ENCODE measurements around the gene UTP14C.

Gene UTP14C

DNA sequence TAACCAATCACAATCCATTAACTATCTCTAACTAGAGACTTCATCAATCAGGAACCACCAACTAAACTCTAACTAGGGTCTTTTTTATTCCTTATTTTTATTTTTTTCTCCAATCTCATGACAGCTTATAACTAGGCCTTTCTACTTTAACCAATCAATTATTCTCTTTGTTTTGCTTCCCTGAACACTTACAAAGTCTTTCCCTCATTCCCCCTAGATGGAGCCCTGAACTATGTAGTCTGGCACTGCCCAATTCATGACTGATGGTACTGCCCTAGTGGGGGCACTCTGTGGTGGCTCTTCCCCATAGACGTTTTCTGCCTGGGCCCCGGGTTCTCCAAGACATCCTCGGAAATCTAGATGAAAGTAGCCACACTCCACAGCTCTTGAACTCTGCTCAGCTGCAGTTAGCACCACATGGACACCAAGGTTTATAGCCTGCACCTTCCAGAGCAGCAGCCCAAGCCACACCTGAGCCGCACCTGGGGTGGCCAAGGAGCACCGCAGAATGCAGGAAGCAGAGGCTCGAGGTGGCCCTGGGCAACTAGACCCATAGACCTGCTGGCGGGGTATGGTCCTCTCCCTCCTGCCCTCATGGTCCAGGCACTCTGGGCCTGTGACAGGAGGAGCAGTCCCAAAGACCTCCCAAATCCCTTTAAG lies 19.9 kb upstream of the UTP14C start:
- Histone ChIP-seq H3K9ac (ENCODE audit: low read length) (no peak overlapping the region), H3K27me3 (replicated peaks; ENCODE audit: control insufficient read depth, insufficient read depth, low read length) (peaks cover 11% of the 10 kb centered on the region), H3K4me1 (ENCODE audit: control insufficient read depth, insufficient read depth, low read length) (peaks cover 5% of the 10 kb centered on the region), H3K9me3 (ENCODE audit: control insufficient read depth, low read length) (no peaks in the 10 kb centered on the region), H3K36me3 (ENCODE audit: control insufficient read depth, insufficient read depth, low read length, severe bottlenecking) (no peaks in the 10 kb centered on the region), H3K4me3 (ENCODE audit: low read length) (no peak overlapping the region)
- DNase-seq (ENCODE audit: low read depth): no peak

GRCh38 chr13:52005841-52006522 lies 18.5 kb upstream of the UTP14C start:
- Histone ChIP-seq H3K4me3 (ENCODE audit: low read length) (no peak overlapping the region), H3K9ac (ENCODE audit: low read length) (no peak overlapping the region), H3K36me3 (ENCODE audit: control insufficient read depth, insufficient read depth, low read length, severe bottlenecking) (no peaks in the 10 kb centered on the region), H3K27me3 (replicated peaks; ENCODE audit: control insufficient read depth, insufficient read depth, low read length) (peaks cover 16% of the 10 kb centered on the region), H3K4me1 (ENCODE audit: control insufficient read depth, insufficient read depth, low read length) (peaks cover 3% of the 10 kb centered on the region), H3K9me3 (ENCODE audit: control insufficient read depth, low read length) (no peaks in the 10 kb centered on the region)
- no peak for DNase-seq (ENCODE audit: low read depth)

- no peak overlapping the region for H3K9ac ChIP-seq (ENCODE audit: low read length)
- no peaks in the 10 kb centered on the region for H3K36me3 ChIP-seq (ENCODE audit: control insufficient read depth, insufficient read depth, low read length, severe bottlenecking)
- H3K4me1 ChIP-seq (ENCODE audit: control insufficient read depth, insufficient read depth, low read length): peaks cover 4% of the 10 kb centered on the region
- no peak for DNase-seq (ENCODE audit: low read depth)
- H3K4me3 ChIP-seq (ENCODE audit: low read length): no peak overlapping the region
- no peaks in the 10 kb centered on the region for H3K9me3 ChIP-seq (ENCODE audit: control insufficient read depth, low read length)
- peaks cover 19% of the 10 kb centered on the region for H3K27me3 ChIP-seq (replicated peaks; ENCODE audit: control insufficient read depth, insufficient read depth, low read length)
Observed at GRCh38 chr13:52006523-52007245, 17.8 kb upstream of the UTP14C start.

GRCh38 chr13:52009946-52010345 lies 14.5 kb upstream of the UTP14C start:
- H3K9me3 ChIP-seq (ENCODE audit: control insufficient read depth, low read length): no peaks in the 10 kb centered on the region
- no peak for DNase-seq (ENCODE audit: low read depth)
- no peaks in the 10 kb centered on the region for H3K36me3 ChIP-seq (ENCODE audit: control insufficient read depth, insufficient read depth, low read length, severe bottlenecking)
- H3K27me3 ChIP-seq (replicated peaks; ENCODE audit: control insufficient read depth, insufficient read depth, low read length): peaks cover 19% of the 10 kb centered on the region
- no peak overlapping the region for H3K4me3 ChIP-seq (ENCODE audit: low read length)
- H3K4me1 ChIP-seq (ENCODE audit: control insufficient read depth, insufficient read depth, low read length): peaks cover 15% of the 10 kb centered on the region
- H3K9ac ChIP-seq (ENCODE audit: low read length): no peak overlapping the region

- peak within 1 kb of the TSS; percentile 99 for H3K4me3 ChIP-seq (ENCODE audit: low read length)
- no peaks in the 10 kb centered on the region for H3K36me3 ChIP-seq (ENCODE audit: control insufficient read depth, insufficient read depth, low read length, severe bottlenecking)
- no peaks in the 10 kb centered on the region for H3K9me3 ChIP-seq (ENCODE audit: control insufficient read depth, low read length)
- peak; percentile 55 for DNase-seq (ENCODE audit: low read depth)
- H3K27me3 ChIP-seq (replicated peaks; ENCODE audit: control insufficient read depth, insufficient read depth, low read length): peaks cover 19% of the 10 kb centered on the region
- peaks cover 15% of the 10 kb centered on the region for H3K4me1 ChIP-seq (ENCODE audit: control insufficient read depth, insufficient read depth, low read length)
- peak within 1 kb of the TSS; percentile 95 for H3K9ac ChIP-seq (ENCODE audit: low read length)
Observed at GRCh38 chr13:52010890-52011631, 13.4 kb upstream of the UTP14C start, which contains the start of gene ATP7B. Gene ATP7B, minus strand, starts transcription at chr13:52011450. Its CDS starts 113 bp downstream, at chr13:52011337.

DNA sequence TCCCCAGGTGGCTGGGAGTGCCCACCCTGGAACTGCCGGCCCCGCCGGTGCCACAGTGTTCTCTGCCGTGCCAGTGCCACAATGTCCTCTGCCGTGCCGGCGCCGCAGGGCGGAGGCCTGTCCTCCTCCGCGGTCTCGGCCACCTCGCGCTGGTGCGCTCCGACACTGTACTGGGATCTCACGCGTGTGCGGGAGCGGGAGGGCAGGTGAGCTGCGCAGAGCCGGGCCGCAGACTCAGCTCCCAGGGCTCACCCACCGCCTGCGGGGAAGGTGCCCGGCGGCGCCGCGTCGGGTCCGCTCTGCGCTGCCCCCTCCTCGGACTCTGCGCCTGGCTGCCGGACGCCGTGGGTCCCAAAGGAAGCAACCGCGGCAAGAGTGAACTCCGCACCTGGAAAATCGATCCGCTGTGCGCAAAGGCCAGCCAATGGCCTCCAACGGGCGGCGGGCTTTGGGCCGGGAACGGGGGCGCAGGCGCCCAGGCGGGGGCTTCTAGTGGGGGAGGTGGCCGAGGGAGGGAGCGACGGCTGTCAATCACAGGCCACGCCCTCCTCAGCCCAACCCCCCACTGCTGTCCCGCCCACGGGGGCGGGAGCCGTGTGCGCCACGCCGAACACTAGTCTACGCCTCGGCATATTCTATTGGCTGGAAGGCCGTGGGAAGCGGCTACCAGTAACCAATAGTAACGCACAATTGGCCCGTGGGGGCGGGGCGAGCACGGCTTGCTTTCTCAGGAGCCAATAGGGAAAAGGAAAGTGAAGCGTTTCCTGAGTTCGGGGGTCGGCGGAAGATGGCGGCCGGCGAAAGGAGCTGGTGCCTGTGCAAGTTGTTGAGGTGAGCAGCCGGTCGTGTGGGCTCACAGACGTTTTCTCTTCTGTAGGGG lies 12.6 kb upstream of the UTP14C start, which contains the start of gene ALG11:
Gene ALG11 (plus strand): TSS at position 767 of the 880 bp plus-strand sequence. CDS start 21 bp downstream, at position 788.
- peaks cover 17% of the 10 kb centered on the region for H3K27me3 ChIP-seq (replicated peaks; ENCODE audit: control insufficient read depth, insufficient read depth, low read length)
- no peaks in the 10 kb centered on the region for H3K9me3 ChIP-seq (ENCODE audit: control insufficient read depth, low read length)
- H3K4me3 ChIP-seq (ENCODE audit: low read length): peak within 1 kb of the TSS; percentile 99
- peak; percentile 100 for DNase-seq (ENCODE audit: low read depth)
- no peaks in the 10 kb centered on the region for H3K36me3 ChIP-seq (ENCODE audit: control insufficient read depth, insufficient read depth, low read length, severe bottlenecking)
- peaks cover 15% of the 10 kb centered on the region for H3K4me1 ChIP-seq (ENCODE audit: control insufficient read depth, insufficient read depth, low read length)
- peak within 1 kb of the TSS; percentile 95 for H3K9ac ChIP-seq (ENCODE audit: low read length)

DNA sequence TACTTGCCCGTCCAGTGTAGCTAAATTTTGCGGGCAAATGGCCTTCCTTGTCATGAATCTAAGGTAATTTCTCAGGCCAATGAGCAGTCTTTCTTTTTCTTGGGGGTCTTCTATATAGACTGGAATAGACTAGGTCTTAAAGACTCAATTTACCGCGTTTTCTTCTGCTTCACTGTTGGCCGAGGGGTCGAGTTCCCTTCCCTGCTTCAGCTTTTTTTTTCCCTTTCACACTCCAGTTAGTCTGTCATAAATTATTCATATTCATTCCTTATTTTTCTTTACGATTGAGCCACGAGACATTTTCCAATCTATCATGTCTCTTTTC lies 12.0 kb upstream of the UTP14C start:
- H3K36me3 ChIP-seq (ENCODE audit: control insufficient read depth, insufficient read depth, low read length, severe bottlenecking): no peaks in the 10 kb centered on the region
- no peak for DNase-seq (ENCODE audit: low read depth)
- H3K27me3 ChIP-seq (replicated peaks; ENCODE audit: control insufficient read depth, insufficient read depth, low read length): peaks cover 15% of the 10 kb centered on the region
- H3K4me1 ChIP-seq (ENCODE audit: control insufficient read depth, insufficient read depth, low read length): peaks cover 15% of the 10 kb centered on the region
- H3K9ac ChIP-seq (ENCODE audit: low read length): peak overlapping the region; percentile 95
- H3K4me3 ChIP-seq (ENCODE audit: low read length): peak overlapping the region; percentile 99
- no peaks in the 10 kb centered on the region for H3K9me3 ChIP-seq (ENCODE audit: control insufficient read depth, low read length)

GRCh38 chr13:52016296-52016695 lies 8.2 kb upstream of the UTP14C start:
- Histone ChIP-seq H3K27me3 (replicated peaks; ENCODE audit: control insufficient read depth, insufficient read depth, low read length) (no peaks in the 10 kb centered on the region), H3K4me3 (ENCODE audit: low read length) (no peak overlapping the region), H3K9ac (ENCODE audit: low read length) (no peak overlapping the region), H3K36me3 (ENCODE audit: control insufficient read depth, insufficient read depth, low read length, severe bottlenecking) (peaks cover 32% of the 10 kb centered on the region), H3K4me1 (ENCODE audit: control insufficient read depth, insufficient read depth, low read length) (peaks cover 11% of the 10 kb centered on the region), H3K9me3 (ENCODE audit: control insufficient read depth, low read length) (no peaks in the 10 kb centered on the region)
- DNase-seq (ENCODE audit: low read depth): no peak

DNA sequence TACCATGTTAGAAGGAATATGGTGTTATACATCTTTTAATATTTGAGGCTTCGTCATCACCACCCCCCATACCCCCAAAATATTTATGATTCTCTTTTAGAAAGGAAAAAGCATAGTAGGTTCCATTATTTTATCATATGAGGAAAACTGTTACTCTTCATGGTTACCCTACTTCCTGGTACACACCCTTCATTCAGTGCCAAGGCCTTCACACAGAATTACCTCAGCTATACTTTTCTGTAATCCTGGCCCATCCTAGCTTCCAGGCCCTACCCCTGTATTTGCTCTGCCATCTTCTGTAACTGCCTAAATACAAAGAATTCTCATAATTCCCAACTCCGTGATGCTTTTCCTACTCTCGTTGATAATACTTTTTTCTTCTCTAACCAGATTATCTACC lies 4.3 kb upstream of the UTP14C start:
- DNase-seq (ENCODE audit: low read depth): no peak
- no peaks in the 10 kb centered on the region for H3K27me3 ChIP-seq (replicated peaks; ENCODE audit: control insufficient read depth, insufficient read depth, low read length)
- H3K36me3 ChIP-seq (ENCODE audit: control insufficient read depth, insufficient read depth, low read length, severe bottlenecking): peaks cover 66% of the 10 kb centered on the region
- H3K9me3 ChIP-seq (ENCODE audit: control insufficient read depth, low read length): no peaks in the 10 kb centered on the region
- H3K4me3 ChIP-seq (ENCODE audit: low read length): no peak overlapping the region
- no peak overlapping the region for H3K9ac ChIP-seq (ENCODE audit: low read length)
- peaks cover under 1% of the 10 kb centered on the region for H3K4me1 ChIP-seq (ENCODE audit: control insufficient read depth, insufficient read depth, low read length)

- DNase-seq (ENCODE audit: low read depth): no peak
- Histone ChIP-seq H3K27me3 (replicated peaks; ENCODE audit: control insufficient read depth, insufficient read depth, low read length) (no peaks in the 10 kb centered on the region), H3K36me3 (ENCODE audit: control insufficient read depth, insufficient read depth, low read length, severe bottlenecking) (peaks cover 66% of the 10 kb centered on the region), H3K9ac (ENCODE audit: low read length) (no peak overlapping the region), H3K4me3 (ENCODE audit: low read length) (no peak overlapping the region), H3K4me1 (ENCODE audit: control insufficient read depth, insufficient read depth, low read length) (peaks cover 9% of the 10 kb centered on the region), H3K9me3 (ENCODE audit: control insufficient read depth, low read length) (no peaks in the 10 kb centered on the region)
Observed at GRCh38 chr13:52022356-52022755, 2.1 kb upstream of the UTP14C start.

Measured in adipocyte (in vitro differentiated cells).